Measurements from ENCODE around the gene WWP2. TPM values are rescaled to one million over a fixed set of nuclear protein-coding genes. Genes with fewer than 3 reads are reported as not detected.

WWP2 gene
- total and polyA plus RNA-seq, 2 donors (not counting 3 experiments of a cell fraction or from before 2014, with no cell fraction given) = 17.9 to 44.9 TPM

- CTCF ChIA-PET = interaction anchor here (0.9 to 1.4 kb wide), 2 partner anchors 87 to 139 kb away, joined by 3 to 4 read pairs; no protein-coding TSS in a partner anchor
- H3K36me3 ChIP-seq (ENCODE audit: control insufficient read depth in 2 of 2, extremely low read depth in 1 of 2, insufficient read depth in 2 of 2, low read length in 2 of 2) = peaks cover 4 to 43% of the 10 kb centered on the region in 2 experiments
- POLR2A ChIA-PET = no interaction called here
Observed at GRCh38 chr16:69936252-69936651, 174.1 kb downstream of the WWP2 start.

DNA sequence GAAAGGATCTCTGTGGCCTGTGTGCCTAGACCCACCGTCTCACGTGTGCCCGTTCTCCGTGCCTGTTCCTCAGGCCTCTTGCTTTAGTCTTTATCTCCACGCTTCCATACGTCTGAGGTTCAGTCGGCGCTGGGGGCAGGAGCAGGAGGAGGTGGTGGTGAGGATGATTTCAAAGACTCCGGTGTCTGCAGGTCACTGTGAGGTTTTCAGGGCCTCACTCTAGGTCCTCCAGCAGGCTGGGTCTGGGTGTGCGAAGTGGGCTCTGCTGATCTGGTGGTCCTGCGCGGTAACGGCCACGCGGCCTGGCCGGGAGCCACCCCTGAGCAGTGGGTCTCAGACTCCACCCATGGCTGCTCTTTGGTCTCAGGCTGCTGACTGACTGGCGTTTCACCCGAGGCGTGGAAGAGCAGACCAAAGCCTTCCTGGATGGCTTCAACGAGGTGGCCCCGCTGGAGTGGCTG is 174.6 kb downstream of the WWP2 start:
- Histone ChIP-seq H3K79me2 (ENCODE audit: control insufficient read depth, insufficient read depth, low read length) (no peaks in the 10 kb centered on the region), H3K4me3 (replicated peaks in 1 of 3; ENCODE audit: insufficient read depth in 1 of 3, low read depth in 1 of 3, low read length in 3 of 3) (no peak overlapping the region), H3K27ac (ENCODE audit: insufficient read depth, low read depth, low read length) (no peak overlapping the region), H3K27me3 (ENCODE audit: control insufficient read depth in 2 of 2, insufficient read depth in 2 of 2, low read length in 2 of 2) (no peaks in the 10 kb centered on the region), H3K9me1 (replicated peaks; ENCODE audit: control insufficient read depth, extremely low read depth, insufficient read depth, low read length) (no peaks in the 10 kb centered on the region), H3K9me3 (replicated peaks; ENCODE audit: control insufficient read depth, insufficient read depth, low read length) (no peaks in the 10 kb centered on the region), H2AFZ (ENCODE audit: low read depth, low read length) (no peak overlapping the region), H3K36me3 (ENCODE audit: control insufficient read depth in 2 of 2, extremely low read depth in 1 of 2, insufficient read depth in 2 of 2, low read length in 2 of 2) (peaks cover 4 to 37% of the 10 kb centered on the region in 2 experiments), H3K9ac (replicated peaks; ENCODE audit: extremely low read depth, insufficient read depth, low read length) (no peak overlapping the region), H3K4me1 (ENCODE audit: control insufficient read depth, extremely low read depth, insufficient read depth, low read length) (no peaks in the 10 kb centered on the region), H4K20me1 (replicated peaks; ENCODE audit: control insufficient read depth, extremely low read depth, insufficient read depth, low read length) (no peaks in the 10 kb centered on the region), H3K4me2 (ENCODE audit: insufficient read depth, low read length) (no peak overlapping the region)
- ChIA-PET CTCF (interaction anchor here (1.0 to 1.4 kb wide), 2 partner anchors 140 to 182 kb away, joined by 4 to 6 read pairs; partner anchors contain the start of gene NOB1), POLR2A (no interaction called here)
- no TSS peak for BruUV-seq (replicated peaks)
- FAIRE-seq = no peak
- no peak for TF ChIP-seq MYC (IDR thresholded peaks at IDR 0.05; ENCODE audit: low read depth, low read length)
- no peak for TF ChIP-seq JUN (IDR thresholded peaks at IDR 0.05; ENCODE audit: borderline replicate concordance, insufficient read depth, insufficient read length, low read depth)
- TF ChIP-seq MAX (IDR thresholded peaks at IDR 0.05; ENCODE audit: insufficient read depth, insufficient read length) = no peak
- no peak for TF ChIP-seq GATA2 (IDR thresholded peaks at IDR 0.05; ENCODE audit: insufficient read depth, insufficient read length, low read depth, low read length)
- no peak for TF ChIP-seq POLR2A (IDR thresholded peaks at IDR 0.05; ENCODE audit: low read depth, low read length)
- TF ChIP-seq CTCF (IDR thresholded peaks at IDR 0.05; ENCODE audit: extremely low read depth in 1 of 2, insufficient read depth in 1 of 2, low read depth in 1 of 2, low read length in 2 of 2) = no peak
- no peak for TF ChIP-seq POLR2AphosphoS5 (IDR thresholded peaks at IDR 0.05; ENCODE audit: insufficient read depth, low read depth, low read length)
- TF ChIP-seq EZH2 (IDR thresholded peaks at IDR 0.05; ENCODE audit: borderline replicate concordance, low read depth, low read length, severe bottlenecking) = no peak
- no peak for TF ChIP-seq FOS (IDR thresholded peaks at IDR 0.05; ENCODE audit: borderline replicate concordance, insufficient read depth, low read length)
- intact Hi-C loops (cut with micrococcal nuclease) (no loop called here), dilution Hi-C loops (cut with MboI; ENCODE audit: extremely low pct_ligation_motif_present, low sequenced_read_pairs) (no loop called here)
- DNase-seq (ENCODE audit: low read depth, low spot score) = no peak

More at GRCh38 chr16:69936252-69936651, 174.1 kb downstream of the WWP2 start:
- dilution Hi-C loops (cut with MboI; ENCODE audit: extremely low pct_ligation_motif_present, low sequenced_read_pairs) (no loop called here), intact Hi-C loops (cut with micrococcal nuclease) (no loop called here)
- no peak for FAIRE-seq
- TF ChIP-seq POLR2AphosphoS5 (IDR thresholded peaks at IDR 0.05; ENCODE audit: insufficient read depth, low read depth, low read length) (no peak), GATA2 (IDR thresholded peaks at IDR 0.05; ENCODE audit: insufficient read depth, insufficient read length, low read depth, low read length) (no peak), MYC (IDR thresholded peaks at IDR 0.05; ENCODE audit: low read depth, low read length) (no peak), JUN (IDR thresholded peaks at IDR 0.05; ENCODE audit: borderline replicate concordance, insufficient read depth, insufficient read length, low read depth) (no peak), POLR2A (IDR thresholded peaks at IDR 0.05; ENCODE audit: low read depth, low read length) (no peak)
- no peaks in the 10 kb centered on the region for H3K79me2 ChIP-seq (ENCODE audit: control insufficient read depth, insufficient read depth, low read length)
- H3K9ac ChIP-seq (replicated peaks; ENCODE audit: extremely low read depth, insufficient read depth, low read length) = no peak overlapping the region
- H3K27me3 ChIP-seq (ENCODE audit: control insufficient read depth in 2 of 2, insufficient read depth in 2 of 2, low read length in 2 of 2) = no peaks in the 10 kb centered on the region
- no peak overlapping the region for H3K4me2 ChIP-seq (ENCODE audit: insufficient read depth, low read length)
- no peak for DNase-seq (ENCODE audit: low read depth, low spot score)
- H3K27ac ChIP-seq (ENCODE audit: insufficient read depth, low read depth, low read length) = no peak overlapping the region
- H3K9me1 ChIP-seq (replicated peaks; ENCODE audit: control insufficient read depth, extremely low read depth, insufficient read depth, low read length) = no peaks in the 10 kb centered on the region
- no peaks in the 10 kb centered on the region for H4K20me1 ChIP-seq (replicated peaks; ENCODE audit: control insufficient read depth, extremely low read depth, insufficient read depth, low read length)
- no peaks in the 10 kb centered on the region for H3K9me3 ChIP-seq (replicated peaks; ENCODE audit: control insufficient read depth, insufficient read depth, low read length)
- H3K4me3 ChIP-seq (replicated peaks in 1 of 3; ENCODE audit: insufficient read depth in 1 of 3, low read depth in 1 of 3, low read length in 3 of 3) = no peak overlapping the region
- H2AFZ ChIP-seq (ENCODE audit: low read depth, low read length) = no peak overlapping the region
- H3K4me1 ChIP-seq (ENCODE audit: control insufficient read depth, extremely low read depth, insufficient read depth, low read length) = no peaks in the 10 kb centered on the region
- no TSS peak for BruUV-seq (replicated peaks)

Data from endothelial cell of umbilical vein (primary cell).